Cardiac muscle cell (in vitro differentiated cells and primary cell): ENCODE measurements around the gene PDE10A. TPM values are rescaled to one million over a fixed set of nuclear protein-coding genes. Genes with fewer than 3 reads are reported as not detected.
A peak's percentile ranks its signal among the peaks of the same experiment; 100 is the strongest.

Source experiments
- DNase-seq, 2 donors: peaks; one replicate each; pipeline versions ENCODE4 v3.0.0 to v3.0.0-alpha.2; 2010 to 2017; ENCODE audit warnings: low read depth in 1 of 2, low spot score in 1 of 2
- H3K27ac ChIP-seq: fragments of 200-600 bp; sonication (generic); 2 replicates; pipeline ENCODE4 v1.5.1; 2016
- H3K27me3 ChIP-seq: fragments of 200-600 bp; sonication (generic); 2 replicates; pipeline ENCODE4 v1.6.0; 2016; ENCODE audit warnings: control low read depth
- H3K36me3 ChIP-seq: fragments of 200-600 bp; sonication (generic); 2 replicates; pipeline ENCODE4 v1.5.1; 2016; ENCODE audit warnings: control low read depth
- H3K4me1 ChIP-seq: fragments of 200-600 bp; sonication (generic); 2 replicates; pipeline ENCODE4 v1.8.1; 2017; ENCODE audit warnings: low read depth, mild to moderate bottlenecking, mixed run types
- H3K4me3 ChIP-seq: fragments of 200-600 bp; sonication (generic); 2 replicates; pipeline ENCODE4 v1.5.1; 2016; ENCODE audit warnings: mild to moderate bottlenecking
- H3K9me3 ChIP-seq: fragments of 200-600 bp; sonication (generic); 2 replicates; pipeline ENCODE4 v1.5.1; 2017; ENCODE audit warnings: low read depth, mild to moderate bottlenecking, control low read depth
- polyA plus RNA-seq: library from polyadenylated mRNA; unstranded; fragments of >200 nt; fragmentation: Nextera tagmentation; extraction: Ambion mirVana; gene quantifications from 2 replicates; pipeline ENCODE4 v1.2.1, GENCODE V29; 2016
- total RNA-seq: library from RNA; depleted of rRNA; stranded (reverse); fragments of >200 nt; gene quantifications from 2 replicates; pipeline ENCODE4 v1.2.3, GENCODE V29; 2016
- TF ChIP-seq, protein P1 (sequence below): IDR thresholded peaks from 2 replicates; pipeline ENCODE4 v1.5.1; 2012; ENCODE audit warnings: low read depth, mild to moderate bottlenecking, low read length

PDE10A gene
- total and polyA plus RNA-seq, 2 experiments from 2014 or later = 0.82 to 5.4 TPM

DNA sequence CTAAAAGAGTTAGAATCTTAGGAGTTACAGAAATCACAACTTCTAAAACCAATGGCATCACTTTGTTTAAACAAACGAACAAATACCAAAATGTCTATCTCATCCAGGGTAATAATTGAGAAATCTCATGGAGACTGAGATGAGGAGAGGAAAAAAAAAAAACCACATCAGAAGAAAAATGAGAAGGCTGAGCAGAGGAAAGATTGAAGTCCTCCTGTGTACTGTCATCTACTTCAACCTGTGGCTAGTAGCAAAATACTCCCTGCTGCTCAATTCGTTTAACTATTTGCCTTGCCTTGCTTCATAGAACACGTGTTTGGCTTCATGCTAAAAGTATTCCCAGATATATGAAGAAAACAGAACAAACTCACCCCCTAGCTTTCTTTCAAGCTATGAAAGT, 143.7 kb downstream of the PDE10A start:
- DNase-seq = no peak
- no peak overlapping the region for H3K4me3 ChIP-seq
- no peak overlapping the region for H3K27ac ChIP-seq
- TF ChIP-seq, protein P1, sequence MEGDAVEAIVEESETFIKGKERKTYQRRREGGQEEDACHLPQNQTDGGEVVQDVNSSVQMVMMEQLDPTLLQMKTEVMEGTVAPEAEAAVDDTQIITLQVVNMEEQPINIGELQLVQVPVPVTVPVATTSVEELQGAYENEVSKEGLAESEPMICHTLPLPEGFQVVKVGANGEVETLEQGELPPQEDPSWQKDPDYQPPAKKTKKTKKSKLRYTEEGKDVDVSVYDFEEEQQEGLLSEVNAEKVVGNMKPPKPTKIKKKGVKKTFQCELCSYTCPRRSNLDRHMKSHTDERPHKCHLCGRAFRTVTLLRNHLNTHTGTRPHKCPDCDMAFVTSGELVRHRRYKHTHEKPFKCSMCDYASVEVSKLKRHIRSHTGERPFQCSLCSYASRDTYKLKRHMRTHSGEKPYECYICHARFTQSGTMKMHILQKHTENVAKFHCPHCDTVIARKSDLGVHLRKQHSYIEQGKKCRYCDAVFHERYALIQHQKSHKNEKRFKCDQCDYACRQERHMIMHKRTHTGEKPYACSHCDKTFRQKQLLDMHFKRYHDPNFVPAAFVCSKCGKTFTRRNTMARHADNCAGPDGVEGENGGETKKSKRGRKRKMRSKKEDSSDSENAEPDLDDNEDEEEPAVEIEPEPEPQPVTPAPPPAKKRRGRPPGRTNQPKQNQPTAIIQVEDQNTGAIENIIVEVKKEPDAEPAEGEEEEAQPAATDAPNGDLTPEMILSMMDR = no peak
- no peaks in the 10 kb centered on the region for H3K4me1 ChIP-seq
- H3K27me3 ChIP-seq = no peaks in the 10 kb centered on the region
- H3K9me3 ChIP-seq = no peaks in the 10 kb centered on the region
- no peaks in the 10 kb centered on the region for H3K36me3 ChIP-seq

DNA sequence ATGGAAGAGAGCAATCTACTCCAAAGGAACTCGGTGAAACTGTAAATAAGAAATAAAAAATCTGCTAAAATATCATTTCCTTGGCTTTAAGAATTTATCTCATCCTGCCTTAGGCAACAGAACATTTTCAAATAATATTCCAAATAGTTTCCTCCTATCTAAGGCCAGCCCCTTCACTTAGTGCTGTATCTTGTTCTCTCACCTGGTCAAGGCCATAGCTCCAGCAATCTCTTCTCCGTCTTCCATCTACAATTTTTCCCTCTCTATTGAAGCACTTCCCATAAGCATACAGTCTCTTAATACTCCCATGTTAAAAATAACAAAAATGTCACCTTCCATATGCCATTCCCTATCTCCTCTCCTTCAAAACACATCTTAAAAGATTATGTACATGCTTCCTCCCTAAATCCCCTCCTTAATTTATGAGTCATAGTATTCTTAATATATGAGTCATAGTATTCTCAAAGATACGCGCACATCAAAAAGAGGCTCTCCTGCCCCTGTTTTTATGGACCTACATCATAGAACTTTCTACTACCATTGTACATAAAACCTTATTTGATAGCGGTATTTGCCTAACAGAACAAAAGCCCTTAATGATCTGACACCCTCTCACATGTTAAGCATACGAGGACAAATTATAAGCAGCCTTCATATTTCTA, 146.9 kb downstream of the PDE10A start:
- H3K36me3 ChIP-seq = no peaks in the 10 kb centered on the region
- H3K4me3 ChIP-seq = no peak overlapping the region
- TF ChIP-seq, protein P1 = no peak
- H3K27me3 ChIP-seq = no peaks in the 10 kb centered on the region
- no peak overlapping the region for H3K27ac ChIP-seq
- DNase-seq = peak in 1 of 2 donors; percentile 63
- no peaks in the 10 kb centered on the region for H3K4me1 ChIP-seq
- no peaks in the 10 kb centered on the region for H3K9me3 ChIP-seq

DNA sequence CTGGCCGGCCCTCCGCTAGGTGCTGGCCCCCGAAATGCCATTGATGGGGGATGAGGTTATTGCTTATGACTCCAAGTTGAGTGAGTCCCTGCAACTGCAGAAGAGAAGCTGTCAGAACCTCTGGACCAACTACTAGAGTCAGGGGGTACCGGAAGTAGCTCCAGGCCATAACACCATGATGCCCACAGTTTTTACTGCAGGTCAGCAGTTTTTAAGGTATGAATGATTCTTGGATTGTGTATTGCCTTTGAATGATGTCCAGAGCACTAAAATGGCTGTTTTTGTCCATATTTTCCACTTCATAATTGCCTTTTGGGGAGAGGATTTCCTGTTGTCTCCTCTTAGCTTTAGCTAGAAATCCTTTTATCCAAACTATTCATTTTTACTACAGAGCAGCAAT, 148.4 kb downstream of the PDE10A start:
- H3K27me3 ChIP-seq = no peaks in the 10 kb centered on the region
- H3K27ac ChIP-seq = no peak overlapping the region
- no peak for DNase-seq
- H3K36me3 ChIP-seq = no peaks in the 10 kb centered on the region
- H3K4me3 ChIP-seq = no peak overlapping the region
- TF ChIP-seq, protein P1 = no peak
- H3K4me1 ChIP-seq = no peaks in the 10 kb centered on the region
- H3K9me3 ChIP-seq = no peaks in the 10 kb centered on the region

DNA sequence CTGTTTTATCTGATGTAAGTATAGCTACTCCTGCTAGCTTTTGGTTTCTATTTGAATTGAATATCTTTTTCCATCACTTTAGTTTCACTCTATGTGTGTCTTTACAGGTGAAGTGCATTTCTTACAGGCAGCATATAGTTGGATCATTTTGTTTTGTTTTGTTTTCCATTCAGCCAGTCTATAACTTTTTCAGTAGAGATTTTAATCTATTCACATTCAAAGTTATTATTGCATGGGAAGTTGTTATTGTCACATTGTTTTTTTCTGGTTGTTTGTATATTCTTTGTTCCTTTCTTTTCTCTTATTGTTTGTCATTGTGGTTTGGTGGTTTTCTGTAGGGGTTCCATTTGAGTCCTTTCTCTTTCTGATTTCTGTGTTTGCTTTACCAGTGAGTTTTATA, 151.2 kb downstream of the PDE10A start:
- no peaks in the 10 kb centered on the region for H3K9me3 ChIP-seq
- no peak overlapping the region for H3K27ac ChIP-seq
- H3K4me1 ChIP-seq = peaks cover 9% of the 10 kb centered on the region
- no peaks in the 10 kb centered on the region for H3K36me3 ChIP-seq
- no peak overlapping the region for H3K4me3 ChIP-seq
- TF ChIP-seq, protein P1 = no peak
- no peak for DNase-seq
- H3K27me3 ChIP-seq = no peaks in the 10 kb centered on the region

DNA sequence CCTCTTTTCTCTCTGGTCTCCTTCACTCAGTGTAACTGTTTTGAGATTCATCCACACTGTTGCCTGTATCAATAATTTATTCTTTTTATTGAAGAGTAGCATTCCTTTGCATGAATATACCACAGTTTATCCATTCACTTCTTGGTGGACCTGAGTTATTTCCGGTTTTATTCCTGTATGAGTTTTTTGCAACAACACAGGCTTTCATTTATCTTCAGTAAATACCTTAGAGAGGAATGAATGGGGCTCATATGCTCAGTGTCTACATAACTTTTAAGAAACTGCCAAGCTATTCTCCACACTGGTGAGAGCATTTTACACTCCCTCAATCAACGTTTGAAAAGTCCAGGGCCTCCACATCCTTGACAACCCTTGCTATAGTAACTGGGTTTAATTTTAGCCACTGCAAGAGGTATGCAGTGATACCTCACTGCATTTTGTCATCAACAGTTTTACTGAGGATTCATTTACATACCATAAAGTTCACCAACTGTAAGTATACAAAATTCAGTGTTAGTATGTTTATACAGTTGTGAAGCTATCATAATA, 154.6 kb downstream of the PDE10A start:
- DNase-seq = peak in 1 of 2 donors; percentile 22
- TF ChIP-seq, protein P1 = no peak
- H3K9me3 ChIP-seq = no peaks in the 10 kb centered on the region

More for the DNA sequence above, 154.6 kb downstream of the PDE10A start:
- Histone ChIP-seq H3K27ac (peak overlapping the region; percentile 17), H3K4me1 (peaks cover 9% of the 10 kb centered on the region), H3K4me3 (no peak overlapping the region), H3K27me3 (no peaks in the 10 kb centered on the region), H3K36me3 (no peaks in the 10 kb centered on the region)
